CD4-positive, alpha-beta T cell (primary cell): Measurements from ENCODE around the gene EIPR1. TPM values are rescaled to one million over a fixed set of nuclear protein-coding genes. Genes with fewer than 3 reads are reported as not detected.

Experiments
- ATAC-seq: fragments of 200-7000 bp; cut with Tn5 transposase; one replicate; pipeline ENCODE4 v1.10.0; 2022; ENCODE audit warnings: mild to moderate bottlenecking; ENCODE audit not compliant: poor library complexity
- CTCF ChIA-PET: fragments of 350-600 bp; sonication (Branson Sonifier 250); formaldehyde crosslinking; loops from one replicate; lab custom pipeline; 2021; ENCODE audit warnings: antibody characterized with exemption, inconsistent platforms; lab: Charles Lee
- POLR2A ChIA-PET: fragments of 350-600 bp; sonication (Branson Sonifier 250); formaldehyde crosslinking; loops from one replicate; lab custom pipeline; 2021; ENCODE audit warnings: antibody characterized with exemption, inconsistent platforms; lab: Charles Lee
- DNase-seq, 14 experiments: peaks; one replicate each; pipeline ENCODE4 v3.0.0-alpha.2; 2013 to 2020; ENCODE audit warnings: mixed read lengths in 2 of 14
- H3K27ac ChIP-seq, 2 donors: one replicate each; pipeline versions ENCODE4 v1.5.1 to v1.7.0; 2013; ENCODE audit warnings: low read length in 2 of 2, low read depth in 1 of 2, mild to moderate bottlenecking in 1 of 2
- H3K27me3 ChIP-seq, 2 experiments: 1 replicate in 1 of 2; 2 replicates in 1 of 2; pipeline versions ENCODE4 v1.6.1 to v1.7.0; 2013; ENCODE audit warnings: low read length in 2 of 2, control low read depth in 1 of 2, mild to moderate bottlenecking in 1 of 2, moderate library complexity in 1 of 2; ENCODE audit not compliant: insufficient read depth in 2 of 2, control insufficient read depth in 1 of 2
- H3K36me3 ChIP-seq: one replicate; pipeline ENCODE4 v1.6.1; 2013; ENCODE audit warnings: low read length, control low read depth; ENCODE audit not compliant: insufficient read depth
- H3K4me1 ChIP-seq: one replicate; pipeline ENCODE4 v1.6.1; 2013; ENCODE audit warnings: low read length, control low read depth; ENCODE audit not compliant: insufficient read depth
- H3K4me3 ChIP-seq: one replicate; pipeline ENCODE4 v1.5.1; 2013; ENCODE audit warnings: mild to moderate bottlenecking, low read length, moderate library complexity
- H3K9me3 ChIP-seq, 2 experiments: 1 replicate in 1 of 2; 2 replicates in 1 of 2; pipeline versions ENCODE4 v1.6.1 to v1.7.0; 2013; ENCODE audit warnings: low read length in 2 of 2, mild to moderate bottlenecking in 2 of 2, control low read depth in 1 of 2, moderate library complexity in 1 of 2; ENCODE audit not compliant: control insufficient read depth in 1 of 2, insufficient read depth in 1 of 2
- H3K27ac Mint-ChIP-seq: one replicate; pipeline ENCODE4 v1.8.0; 2020; ENCODE audit warnings: mixed read lengths
- H3K27me3 Mint-ChIP-seq: one replicate; pipeline ENCODE4 v1.8.0; 2021; ENCODE audit warnings: mixed read lengths
- H3K36me3 Mint-ChIP-seq: one replicate; pipeline ENCODE4 v1.8.0; 2021; ENCODE audit warnings: low read depth, mixed read lengths
- H3K4me1 Mint-ChIP-seq: one replicate; pipeline ENCODE4 v1.8.0; 2021; ENCODE audit warnings: low read depth, mixed read lengths
- H3K4me3 Mint-ChIP-seq: one replicate; pipeline ENCODE4 v1.8.0; 2020; ENCODE audit warnings: mild to moderate bottlenecking, mixed read lengths
- H3K9me3 Mint-ChIP-seq: one replicate; pipeline ENCODE4 v1.8.0; 2020; ENCODE audit warnings: mixed read lengths
- intact Hi-C, 2 experiments: fragments of 100-400 bp; cut with DNase I in 1 of 2; cut with micrococcal nuclease in 1 of 2; formaldehyde crosslinking; loops; one replicate each; pipeline versions ENCODE4 v1.15.1 to v1.9.0; 2023 to 2025; cut with DNase I, micrococcal nuclease
- total RNA-seq, 174 experiments: library from RNA in 2 of 174; stranded (reverse) in 2 of 174; gene quantifications; one replicate each; pipeline ENCODE4 v1.2.3 and lab custom pipeline; 2021 to 2026
- TF ChIP-seq, protein P1 (sequence below): fragments of 200-600 bp; IDR thresholded peaks from one replicate; pipeline ENCODE4 v1.8.0; 2022; ENCODE audit warnings: antibody characterized with exemption, mild to moderate bottlenecking

The EIPR1 gene
- total RNA-seq, 2 experiments from 2014 or later: 11.0 to 12.4 TPM

DNA sequence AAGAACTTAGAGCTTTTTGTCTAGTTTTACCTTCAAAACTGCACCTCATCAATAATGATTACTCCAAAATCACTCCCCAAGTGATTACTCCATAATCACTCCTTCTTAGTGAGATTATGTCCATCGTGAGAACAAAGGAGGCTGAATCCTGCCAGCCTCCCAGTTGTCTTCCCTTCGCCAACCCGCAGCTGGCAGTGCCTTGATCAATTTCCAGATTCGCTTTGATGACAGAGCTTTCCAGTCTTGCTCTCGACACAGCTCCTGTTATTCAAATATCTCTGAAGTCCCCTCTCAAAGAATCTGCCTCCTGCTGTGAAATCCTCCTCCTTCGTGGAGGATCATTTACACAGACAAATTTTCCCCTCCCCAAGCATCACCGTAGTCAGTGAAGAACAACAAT, 237.7 kb downstream of the EIPR1 start:
- H3K27me3 Mint-ChIP-seq: no peaks in the 10 kb centered on the region
- Histone ChIP-seq H3K27me3 (no peaks in the 10 kb centered on the region), H3K4me1 (no peaks in the 10 kb centered on the region), H3K4me3 (no peak overlapping the region), H3K36me3 (no peaks in the 10 kb centered on the region), H3K27ac (no peak overlapping the region), H3K9me3 (peaks cover 0 to 7% of the 10 kb centered on the region in 2 experiments)
- intact Hi-C loops: no loop called here
- ChIA-PET CTCF (no interaction called here), POLR2A (no interaction called here)
- no peak overlapping the region for H3K4me3 Mint-ChIP-seq
- TF ChIP-seq, protein P1, sequence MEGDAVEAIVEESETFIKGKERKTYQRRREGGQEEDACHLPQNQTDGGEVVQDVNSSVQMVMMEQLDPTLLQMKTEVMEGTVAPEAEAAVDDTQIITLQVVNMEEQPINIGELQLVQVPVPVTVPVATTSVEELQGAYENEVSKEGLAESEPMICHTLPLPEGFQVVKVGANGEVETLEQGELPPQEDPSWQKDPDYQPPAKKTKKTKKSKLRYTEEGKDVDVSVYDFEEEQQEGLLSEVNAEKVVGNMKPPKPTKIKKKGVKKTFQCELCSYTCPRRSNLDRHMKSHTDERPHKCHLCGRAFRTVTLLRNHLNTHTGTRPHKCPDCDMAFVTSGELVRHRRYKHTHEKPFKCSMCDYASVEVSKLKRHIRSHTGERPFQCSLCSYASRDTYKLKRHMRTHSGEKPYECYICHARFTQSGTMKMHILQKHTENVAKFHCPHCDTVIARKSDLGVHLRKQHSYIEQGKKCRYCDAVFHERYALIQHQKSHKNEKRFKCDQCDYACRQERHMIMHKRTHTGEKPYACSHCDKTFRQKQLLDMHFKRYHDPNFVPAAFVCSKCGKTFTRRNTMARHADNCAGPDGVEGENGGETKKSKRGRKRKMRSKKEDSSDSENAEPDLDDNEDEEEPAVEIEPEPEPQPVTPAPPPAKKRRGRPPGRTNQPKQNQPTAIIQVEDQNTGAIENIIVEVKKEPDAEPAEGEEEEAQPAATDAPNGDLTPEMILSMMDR: no peak
- H3K27ac Mint-ChIP-seq: no peak overlapping the region
- ATAC-seq (no peak), DNase-seq (no peak)
- no peaks in the 10 kb centered on the region for H3K9me3 Mint-ChIP-seq
- H3K36me3 Mint-ChIP-seq: no peaks in the 10 kb centered on the region
- H3K4me1 Mint-ChIP-seq: no peaks in the 10 kb centered on the region

Other genes starting within 250 kb of the EIPR1 start
- gene TRAPPC12, start 1.9 kb upstream of the EIPR1 start, total RNA-seq: 10 to 100 TPM; 49.8 to 64.0 TPM
- 10 to 100 TPM; 28.4 to 30.2 TPM for gene ADI1, start 141.7 kb upstream of the EIPR1 start, total RNA-seq
- gene RNASEH1, start 180.5 kb upstream of the EIPR1 start, total RNA-seq: 10 to 100 TPM; 31.5 to 31.9 TPM
- gene RPS7, start 197.4 kb upstream of the EIPR1 start, total RNA-seq: 1,000 to 10,000 TPM; 2,016 to 2,098 TPM
- gene COLEC11, start 217.3 kb upstream of the EIPR1 start, total RNA-seq: under 1 TPM in 1 of 2 experiments, not detected in 1; 0.47 TPM